ENCODE data around the gene MUC13.

The MUC13 gene

GRCh38 chr3:124895756-124896155 is 38.8 kb downstream of the MUC13 start:
- no peak for DNase-seq

GRCh38 chr3:124893526-124893925 is 41.0 kb downstream of the MUC13 start:
- DNase-seq: no peak

GRCh38 chr3:124890573-124891190 is 43.9 kb downstream of the MUC13 start:
- DNase-seq: no peak

- DNase-seq: no peak
These were observed 45.8 kb downstream of the MUC13 start for GRCh38 chr3:124888482-124889441.

- DNase-seq: no peak
These were observed 46.6 kb downstream of the MUC13 start for GRCh38 chr3:124887932-124888298.

GRCh38 chr3:124887177-124887931 is 47.2 kb downstream of the MUC13 start, which contains the start of gene ITGB5:
Gene ITGB5 (minus strand): TSS chr3:124887365. CDS start chr3:124887000, 365 bp downstream.
- peak; percentile 4 to 9 for DNase-seq

- DNase-seq: no peak
These were observed 48.1 kb downstream of the MUC13 start for GRCh38 chr3:124886168-124887056.

GRCh38 chr3:124885466-124886167 is 48.9 kb downstream of the MUC13 start:
- no peak for DNase-seq

GRCh38 chr3:124884474-124885101 is 50.0 kb downstream of the MUC13 start:
- no peak for DNase-seq

GRCh38 chr3:124883766-124884473 is 50.6 kb downstream of the MUC13 start:
- DNase-seq: no peak

- DNase-seq: no peak
These were observed 51.5 kb downstream of the MUC13 start for GRCh38 chr3:124882816-124883747.

- no peak for DNase-seq
These were observed 52.4 kb downstream of the MUC13 start for GRCh38 chr3:124881976-124882697.

- no peak for DNase-seq
These were observed 55.2 kb downstream of the MUC13 start for GRCh38 chr3:124879337-124879680.

GRCh38 chr3:124878561-124879336 is 55.8 kb downstream of the MUC13 start:
- peak; percentile 6 to 43 for DNase-seq

- DNase-seq: no peak
These were observed 56.9 kb downstream of the MUC13 start for GRCh38 chr3:124877674-124878073.

- DNase-seq: no peak
These were observed 58.1 kb downstream of the MUC13 start for GRCh38 chr3:124876401-124876878.

- DNase-seq: no peak
These were observed 61.3 kb downstream of the MUC13 start for GRCh38 chr3:124873226-124873625.

GRCh38 chr3:124867511-124867910 is 67.0 kb downstream of the MUC13 start:
- no peak for DNase-seq

Data from Kasumi-1 (cell line).